ENCODE results near the gene MKNK1.

Gene MKNK1

GRCh38 chr1:46618754-46619415 is 14.8 kb upstream of the MKNK1 start:
- DNase-seq (ENCODE audit: low read depth), result no peak

- no peak for DNase-seq (ENCODE audit: low read depth)
Measured at GRCh38 chr1:46617833-46618232, 13.8 kb upstream of the MKNK1 start.

DNA sequence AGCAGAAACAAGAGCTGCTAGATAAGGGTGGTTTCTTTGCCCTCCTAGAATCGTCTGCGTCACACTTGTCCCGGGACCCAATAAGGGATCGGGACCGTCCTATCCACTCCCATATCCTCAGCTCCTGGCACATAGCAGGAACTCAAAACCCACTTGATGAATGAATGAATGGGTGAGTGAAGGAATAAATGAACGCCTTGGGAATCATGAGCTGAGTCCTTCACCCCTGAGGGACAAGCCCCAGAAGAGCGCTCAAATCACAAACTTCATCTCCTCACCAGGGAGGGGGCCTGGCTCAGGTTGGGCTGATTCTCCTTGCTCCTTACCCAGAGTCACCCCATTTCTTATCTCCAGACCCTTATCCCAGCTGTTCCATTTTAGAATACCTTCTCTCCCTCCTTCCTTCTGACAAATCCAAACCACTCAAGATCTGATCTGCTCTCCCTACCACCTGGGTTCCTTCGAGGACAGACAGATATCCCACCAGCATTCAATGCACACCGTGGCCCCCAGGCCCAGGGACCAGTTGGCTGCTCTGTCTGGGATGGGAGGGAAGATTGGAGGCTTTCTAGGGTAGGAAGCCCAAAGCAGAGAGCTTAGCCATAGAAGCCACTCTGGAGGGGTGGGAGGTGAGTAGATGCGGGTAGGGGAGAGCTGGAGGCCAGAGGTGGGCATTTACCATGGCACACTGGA is 13.2 kb upstream of the MKNK1 start:
- DNase-seq (ENCODE audit: low read depth), result no peak

GRCh38 chr1:46616277-46617107 is 12.4 kb upstream of the MKNK1 start, which contains the start of gene MOB3C:
MOB3C (minus strand) TSS chr1:46616811; CDS start chr1:46613321, 3,490 bp downstream.
- DNase-seq (ENCODE audit: low read depth), result peak; percentile 81

DNA sequence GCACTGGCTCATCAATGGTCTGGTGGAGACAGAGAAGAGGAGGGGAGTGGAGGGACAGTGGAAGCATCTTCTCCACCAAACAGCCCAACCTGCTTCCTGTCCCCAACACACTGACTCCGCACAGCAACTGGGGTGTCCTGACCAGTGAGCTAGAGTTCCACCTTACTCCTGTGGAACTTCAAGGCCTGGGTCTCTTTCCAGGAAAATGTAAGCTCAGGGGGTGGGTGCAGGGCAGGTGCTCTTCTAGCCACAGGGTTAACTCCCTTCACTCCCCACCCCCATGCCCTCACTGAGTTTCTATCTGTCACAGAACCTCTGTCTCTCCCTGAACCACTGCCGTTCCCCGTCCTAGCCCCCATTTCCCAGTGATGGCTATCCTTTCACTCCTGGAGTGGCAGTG is 11.7 kb upstream of the MKNK1 start:
- DNase-seq (ENCODE audit: low read depth), result no peak

- DNase-seq (ENCODE audit: low read depth), result no peak
Measured at GRCh38 chr1:46615088-46615487, 11.0 kb upstream of the MKNK1 start.

DNA sequence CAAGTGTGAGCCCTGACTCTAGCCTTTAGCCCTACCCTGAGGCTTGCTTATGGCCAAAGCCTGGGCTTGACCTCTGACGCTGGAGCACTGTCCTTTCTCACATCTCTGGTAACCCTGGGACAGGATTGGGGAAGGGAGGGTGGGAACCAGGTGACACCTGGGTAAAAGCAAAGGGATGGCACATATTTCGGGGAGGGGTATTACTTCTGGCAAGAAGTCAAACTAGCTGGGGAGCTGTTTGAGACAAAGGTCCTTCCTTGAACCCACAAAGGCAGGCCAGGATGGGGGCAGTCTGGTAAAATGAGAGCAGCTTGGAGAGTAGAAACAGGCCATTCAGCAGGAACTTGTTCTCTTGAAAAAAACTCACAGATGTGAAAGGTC is 10.5 kb upstream of the MKNK1 start:
- DNase-seq (ENCODE audit: low read depth), result no peak

DNA sequence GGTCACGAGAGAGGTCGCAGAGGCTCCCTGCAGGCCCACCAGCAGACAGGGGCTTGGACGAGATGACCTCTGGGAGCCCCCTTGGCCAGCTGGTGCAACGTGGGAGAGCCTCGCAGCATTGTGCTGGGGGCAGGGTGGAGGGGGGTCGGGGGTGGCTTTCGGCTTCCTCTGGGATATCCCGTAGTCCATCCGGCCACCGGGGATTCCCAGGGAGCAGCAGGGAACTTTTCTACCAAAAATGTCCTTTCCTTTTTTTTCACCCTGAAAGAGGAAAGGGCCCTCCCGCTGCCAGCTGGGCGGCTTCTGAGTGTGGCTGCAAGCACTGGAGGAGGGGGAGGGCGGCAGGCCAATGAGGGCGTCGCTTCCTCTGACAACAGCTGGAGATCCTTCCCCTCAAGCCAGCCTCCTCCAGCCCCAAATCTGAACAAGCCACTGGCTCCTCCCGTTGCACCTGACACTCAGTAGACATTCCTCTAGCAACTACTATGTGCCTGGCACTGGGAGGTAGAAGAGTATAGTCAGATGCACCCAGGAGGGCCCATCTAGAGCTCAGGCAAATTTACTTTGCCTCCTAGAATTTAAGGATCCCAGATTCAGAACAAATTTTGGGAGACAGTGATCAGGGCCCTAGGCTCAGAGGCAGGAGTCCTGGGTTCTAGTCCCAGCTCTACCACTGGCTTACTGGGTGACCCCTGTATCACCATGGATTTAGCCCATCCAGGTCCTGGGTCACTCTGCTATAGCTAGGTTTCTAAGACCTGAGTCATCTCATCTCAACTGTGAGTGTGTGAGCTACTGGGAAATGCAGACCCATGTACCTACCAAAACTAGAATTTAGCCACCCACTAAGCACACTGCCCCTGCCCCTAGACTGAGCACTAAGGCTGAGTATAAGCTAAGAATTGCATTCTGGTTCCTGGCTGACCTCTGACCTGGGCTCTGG is 9.9 kb upstream of the MKNK1 start:
- DNase-seq (ENCODE audit: low read depth), result peak; percentile 83

- no peak for DNase-seq (ENCODE audit: low read depth)
Measured at GRCh38 chr1:46612937-46613660, 9.0 kb upstream of the MKNK1 start.

GRCh38 chr1:46611691-46612221 is 7.7 kb upstream of the MKNK1 start:
- no peak for DNase-seq (ENCODE audit: low read depth)

DNA sequence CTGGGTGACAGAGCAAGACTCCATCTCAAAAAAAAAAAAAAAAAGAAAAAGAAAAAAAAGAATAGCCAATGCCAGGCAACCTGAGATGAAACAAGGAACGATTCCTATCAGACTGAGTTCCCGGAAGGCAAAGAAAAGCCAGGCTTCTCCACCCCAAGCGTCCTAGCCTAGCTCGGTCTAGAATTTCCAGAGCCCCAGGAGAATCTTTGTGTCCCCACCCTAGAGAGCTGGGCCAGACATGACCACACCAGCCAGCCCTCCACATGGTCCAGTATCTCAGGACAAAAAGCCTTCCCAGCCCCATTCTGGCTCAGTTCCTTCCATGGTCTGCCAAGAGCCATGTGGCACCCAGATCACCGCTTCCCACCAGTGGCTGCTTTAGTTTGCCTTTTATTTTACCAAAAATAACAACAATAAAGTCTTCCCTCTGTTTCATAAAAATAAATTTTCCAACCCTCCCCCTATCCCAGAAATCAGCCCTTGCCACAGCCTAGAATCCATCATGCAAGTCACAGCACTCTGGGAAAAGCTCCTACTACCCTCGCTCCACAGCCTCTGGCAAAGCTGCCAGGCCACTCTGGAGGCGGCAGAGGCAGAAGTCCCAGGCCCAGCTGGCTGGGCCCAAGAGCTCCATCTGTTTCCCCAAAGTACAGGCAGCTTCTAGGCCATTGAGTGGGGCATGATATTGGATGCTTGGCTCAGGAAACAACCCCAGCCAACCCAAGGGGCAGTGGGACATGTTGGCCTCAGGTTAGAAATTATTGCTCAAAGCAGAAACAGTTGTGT is 3.5 kb upstream of the MKNK1 start:
- no peak for DNase-seq (ENCODE audit: low read depth)

GRCh38 chr1:46606255-46606965 is 2.3 kb upstream of the MKNK1 start:
- DNase-seq (ENCODE audit: low read depth), result no peak

- no peak for DNase-seq (ENCODE audit: low read depth)
Measured at GRCh38 chr1:46605232-46605631, 1.2 kb upstream of the MKNK1 start.

DNA sequence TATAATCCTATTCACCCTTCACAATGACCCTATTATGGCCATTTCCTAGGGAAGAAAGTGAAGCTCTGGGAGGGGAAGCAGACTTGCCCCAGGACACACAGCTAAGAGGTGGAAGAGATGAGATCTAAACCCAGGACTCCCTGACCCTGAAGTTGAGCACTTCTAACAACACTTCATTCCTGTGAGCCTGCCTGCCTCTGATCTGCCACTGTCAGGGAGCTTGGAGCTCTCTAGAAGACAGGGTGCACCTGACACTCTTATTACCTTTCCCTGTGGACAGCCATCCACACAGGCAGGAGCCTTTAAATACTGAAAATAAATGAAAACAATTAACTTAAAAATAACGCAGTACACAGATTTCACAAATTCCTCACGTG is 599 bp downstream of the MKNK1 start:
- no peak for DNase-seq (ENCODE audit: low read depth)

GRCh38 chr1:46601257-46602007 is 2.6 kb downstream of the MKNK1 start:
- no peak for DNase-seq (ENCODE audit: low read depth)

GRCh38 chr1:46599059-46599970 is 4.8 kb downstream of the MKNK1 start:
- DNase-seq (ENCODE audit: low read depth), result no peak

GRCh38 chr1:46596846-46597245 is 7.2 kb downstream of the MKNK1 start:
- no peak for DNase-seq (ENCODE audit: low read depth)

GRCh38 chr1:46596036-46596435 is 8.0 kb downstream of the MKNK1 start:
- DNase-seq (ENCODE audit: low read depth), result no peak
